ENCODE data around the gene TTLL8. TPM values are rescaled to one million over a fixed set of nuclear protein-coding genes. Genes with fewer than 3 reads are reported as not detected.
"Not testable (repeated sequence)": the region's sequence is repeated elsewhere in the genome, so short reads cannot be mapped to it uniquely, and the experiment has no call there.

The TTLL8 gene
- total RNA-seq, 3 donors from 2014 or later (not counting 1 experiment from before 2014, with no cell fraction given): not detected

DNA sequence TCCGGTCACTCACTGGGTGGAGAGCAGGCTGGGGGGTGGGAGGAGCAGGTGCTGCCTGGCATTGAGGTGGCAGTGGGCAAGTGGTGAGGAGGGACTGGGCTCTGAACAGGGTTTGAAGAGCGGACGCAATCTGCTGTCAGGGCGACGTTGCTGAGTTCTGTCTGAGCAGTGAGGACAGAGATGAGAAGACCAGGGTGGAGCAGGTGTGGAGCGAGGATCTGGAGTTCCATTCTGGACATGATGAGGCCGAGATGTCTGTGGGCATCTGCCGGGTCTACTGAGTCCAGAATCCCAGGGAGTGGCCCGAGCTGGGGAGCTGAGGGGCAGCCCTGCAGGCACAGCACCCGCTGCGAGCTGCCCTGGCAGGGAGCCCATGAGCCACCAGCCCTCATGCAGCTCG lies 29.5 kb upstream of the TTLL8 start:
- Histone ChIP-seq H3K4me1 (ENCODE audit: control insufficient read depth, insufficient read depth, low read length) (peaks cover 20% of the 10 kb centered on the region), H3K9me3 (ENCODE audit: control insufficient read depth, insufficient read depth, low read length) (peaks cover 6% of the 10 kb centered on the region), H3K36me3 (ENCODE audit: control insufficient read depth, insufficient read depth, low read length) (peaks cover 7% of the 10 kb centered on the region), H3K27me3 (ENCODE audit: control insufficient read depth, insufficient read depth, low read length) (no peaks in the 10 kb centered on the region), H3K4me3 (ENCODE audit: low read length) (no peak overlapping the region), H3K27ac (ENCODE audit: low read length) (no peak overlapping the region)
- peaks cover 0 to 3% of the 10 kb centered on the region in 2 donors for H3K9me3 Mint-ChIP-seq
- 95% methylated on average over 12 of the region's 12 CpGs for WGBS (ENCODE audit: insufficient coverage)
- TF ChIP-seq, protein P1, sequence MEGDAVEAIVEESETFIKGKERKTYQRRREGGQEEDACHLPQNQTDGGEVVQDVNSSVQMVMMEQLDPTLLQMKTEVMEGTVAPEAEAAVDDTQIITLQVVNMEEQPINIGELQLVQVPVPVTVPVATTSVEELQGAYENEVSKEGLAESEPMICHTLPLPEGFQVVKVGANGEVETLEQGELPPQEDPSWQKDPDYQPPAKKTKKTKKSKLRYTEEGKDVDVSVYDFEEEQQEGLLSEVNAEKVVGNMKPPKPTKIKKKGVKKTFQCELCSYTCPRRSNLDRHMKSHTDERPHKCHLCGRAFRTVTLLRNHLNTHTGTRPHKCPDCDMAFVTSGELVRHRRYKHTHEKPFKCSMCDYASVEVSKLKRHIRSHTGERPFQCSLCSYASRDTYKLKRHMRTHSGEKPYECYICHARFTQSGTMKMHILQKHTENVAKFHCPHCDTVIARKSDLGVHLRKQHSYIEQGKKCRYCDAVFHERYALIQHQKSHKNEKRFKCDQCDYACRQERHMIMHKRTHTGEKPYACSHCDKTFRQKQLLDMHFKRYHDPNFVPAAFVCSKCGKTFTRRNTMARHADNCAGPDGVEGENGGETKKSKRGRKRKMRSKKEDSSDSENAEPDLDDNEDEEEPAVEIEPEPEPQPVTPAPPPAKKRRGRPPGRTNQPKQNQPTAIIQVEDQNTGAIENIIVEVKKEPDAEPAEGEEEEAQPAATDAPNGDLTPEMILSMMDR (IDR thresholded peaks at IDR 0.05): no peak
- no peak for ATAC-seq
- peaks cover 9 to 27% of the 10 kb centered on the region in 2 donors for H3K4me1 Mint-ChIP-seq
- H3K4me3 Mint-ChIP-seq: no peak overlapping the region
- H3K36me3 Mint-ChIP-seq: no peaks in the 10 kb centered on the region
- no peaks in the 10 kb centered on the region for H3K27me3 Mint-ChIP-seq (ENCODE audit: low read depth in 2 of 2)
- intact Hi-C loops (cut with micrococcal nuclease): no loop called here
- no peak overlapping the region for H3K27ac Mint-ChIP-seq
- no peak for DNase-seq

DNA sequence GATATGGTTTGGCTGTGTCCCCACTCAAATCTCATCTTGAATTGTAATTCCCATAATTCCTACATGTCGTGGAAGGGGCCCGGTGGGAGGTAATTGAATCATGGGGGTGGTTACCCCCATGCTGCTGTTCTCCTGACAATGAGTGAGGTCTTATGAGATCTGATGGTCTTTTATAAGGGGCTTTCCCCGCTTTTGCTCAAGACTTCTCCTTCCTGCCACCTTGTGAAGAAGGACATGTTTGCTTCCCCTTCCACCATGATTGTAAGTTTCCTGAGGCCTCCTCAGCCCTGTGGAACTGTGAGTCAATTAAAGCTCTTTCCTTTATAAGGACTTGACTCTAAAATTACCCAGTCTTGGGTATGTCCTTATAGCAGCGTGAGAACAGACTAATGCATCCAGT lies 28.9 kb upstream of the TTLL8 start:
- peaks cover 20% of the 10 kb centered on the region for H3K4me1 ChIP-seq (ENCODE audit: control insufficient read depth, insufficient read depth, low read length)
- not testable (repeated sequence) for H3K9me3 ChIP-seq (ENCODE audit: control insufficient read depth, insufficient read depth, low read length); H3K4me3 Mint-ChIP-seq; H3K27ac Mint-ChIP-seq; H3K9me3 Mint-ChIP-seq; H3K36me3 ChIP-seq (ENCODE audit: control insufficient read depth, insufficient read depth, low read length); DNase-seq; H3K27ac ChIP-seq (ENCODE audit: low read length); H3K4me3 ChIP-seq (ENCODE audit: low read length); ATAC-seq; H3K27me3 Mint-ChIP-seq (ENCODE audit: low read depth in 2 of 2); H3K27me3 ChIP-seq (ENCODE audit: control insufficient read depth, insufficient read depth, low read length); H3K36me3 Mint-ChIP-seq
- WGBS (ENCODE audit: insufficient coverage): 93% methylated on average over 3 of the region's 4 CpGs
- intact Hi-C loops (cut with micrococcal nuclease): loop anchor here (1.0 kb wide), 1 partner anchor 15 kb away; no protein-coding TSS in a partner anchor
- peaks cover 9 to 28% of the 10 kb centered on the region in 2 donors for H3K4me1 Mint-ChIP-seq

DNA sequence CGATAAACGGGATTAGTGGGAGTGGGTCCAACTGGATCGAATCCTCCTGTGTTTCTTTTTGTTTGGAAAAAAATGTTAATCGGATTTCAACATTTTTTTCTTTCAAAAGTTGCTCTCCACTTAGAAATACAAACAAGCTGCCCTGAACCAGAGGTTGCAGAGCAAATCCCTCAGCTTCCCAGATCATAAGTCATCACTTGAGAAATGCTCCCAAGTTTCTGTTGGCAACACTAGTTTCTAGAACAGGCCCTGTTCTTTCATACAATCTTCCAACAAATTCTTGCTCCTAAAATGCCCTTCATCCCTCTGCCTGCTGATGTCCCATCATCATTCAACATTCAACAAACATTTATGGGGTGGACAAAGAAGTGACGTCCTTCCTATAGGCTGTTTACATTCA lies 28.4 kb upstream of the TTLL8 start:
- TF ChIP-seq, protein P1 (IDR thresholded peaks at IDR 0.05): no peak
- Histone ChIP-seq H3K9me3 (ENCODE audit: control insufficient read depth, insufficient read depth, low read length) (peaks cover 6% of the 10 kb centered on the region), H3K36me3 (ENCODE audit: control insufficient read depth, insufficient read depth, low read length) (peaks cover 7% of the 10 kb centered on the region), H3K4me1 (ENCODE audit: control insufficient read depth, insufficient read depth, low read length) (peaks cover 20% of the 10 kb centered on the region), H3K4me3 (ENCODE audit: low read length) (no peak overlapping the region), H3K27ac (ENCODE audit: low read length) (no peak overlapping the region), H3K27me3 (ENCODE audit: control insufficient read depth, insufficient read depth, low read length) (no peaks in the 10 kb centered on the region)
- no peaks in the 10 kb centered on the region for H3K36me3 Mint-ChIP-seq
- no peak overlapping the region for H3K27ac Mint-ChIP-seq
- ATAC-seq (no peak), DNase-seq (no peak)
- H3K4me1 Mint-ChIP-seq: peaks cover 9 to 29% of the 10 kb centered on the region in 2 donors
- no peak overlapping the region for H3K4me3 Mint-ChIP-seq
- WGBS (ENCODE audit: insufficient coverage): 75% methylated on average over 1 of the region's 5 CpGs
- intact Hi-C loops (cut with micrococcal nuclease): loop anchor here (1.0 kb wide), 1 partner anchor 16 kb away; no protein-coding TSS in a partner anchor
- no peaks in the 10 kb centered on the region for H3K27me3 Mint-ChIP-seq (ENCODE audit: low read depth in 2 of 2)
- peaks cover 0 to 3% of the 10 kb centered on the region in 2 donors for H3K9me3 Mint-ChIP-seq

DNA sequence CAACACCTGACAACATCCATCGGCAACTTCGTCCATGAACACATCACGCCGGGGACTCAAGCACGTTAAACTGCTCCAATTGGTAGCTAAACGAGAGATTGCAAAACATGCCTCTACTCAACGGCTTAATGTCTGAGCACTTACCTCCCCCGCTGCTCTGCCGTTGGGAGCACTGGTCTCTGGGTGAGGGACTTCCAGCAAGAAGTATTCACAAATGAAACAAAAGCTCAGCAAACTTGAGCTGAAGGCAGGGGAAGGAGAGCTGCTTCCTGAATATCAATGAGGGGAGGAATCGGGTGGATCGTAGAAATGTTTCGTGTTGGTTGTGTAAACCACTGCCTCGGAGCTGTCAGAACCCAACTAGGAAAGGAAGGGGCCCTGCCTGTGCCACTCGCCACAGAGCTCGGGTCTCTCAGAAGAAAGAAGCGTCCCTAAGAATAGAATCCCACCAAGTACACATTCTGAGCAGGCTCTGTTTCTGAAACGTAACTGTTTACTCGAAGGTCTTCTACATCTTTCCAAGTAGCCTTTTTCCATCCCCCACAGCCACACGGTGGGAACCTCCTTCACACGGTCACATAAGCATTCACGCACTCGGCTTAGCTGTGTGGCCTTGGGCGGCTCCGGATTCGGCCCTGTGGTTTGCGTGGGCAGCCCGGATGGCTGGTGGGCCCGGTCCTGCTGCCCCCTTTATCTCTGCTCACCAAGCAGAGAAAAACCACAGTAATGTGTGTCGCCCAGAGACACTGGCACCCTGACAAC lies 27.3 kb upstream of the TTLL8 start, which contains the start of gene MLC1:
Gene MLC1, minus strand, starts transcription at position 216 of the 762 bp plus-strand sequence. CDS start 524 bp downstream, outside the sequence.
- H3K4me3 ChIP-seq (ENCODE audit: low read length): no peak within 1 kb of the TSS
- H3K9me3 ChIP-seq (ENCODE audit: control insufficient read depth, insufficient read depth, low read length): peaks cover 6% of the 10 kb centered on the region
- TF ChIP-seq, protein P1 (IDR thresholded peaks at IDR 0.05): no peak
- peak; percentile 47 to 58 for DNase-seq
- intact Hi-C loops (cut with micrococcal nuclease): no loop called here
- ATAC-seq: no peak
- no peak within 1 kb of the TSS for H3K27ac ChIP-seq (ENCODE audit: low read length)
- no peak within 1 kb of the TSS for H3K27ac Mint-ChIP-seq
- under 1% methylated on average over 29 of the region's 29 CpGs for WGBS (ENCODE audit: insufficient coverage)
- H3K27me3 ChIP-seq (ENCODE audit: control insufficient read depth, insufficient read depth, low read length): no peaks in the 10 kb centered on the region
- H3K4me1 ChIP-seq (ENCODE audit: control insufficient read depth, insufficient read depth, low read length): peaks cover 20% of the 10 kb centered on the region
- no peaks in the 10 kb centered on the region for H3K36me3 Mint-ChIP-seq
- H3K36me3 ChIP-seq (ENCODE audit: control insufficient read depth, insufficient read depth, low read length): peaks cover 7% of the 10 kb centered on the region
- peaks cover 18 to 36% of the 10 kb centered on the region in 2 donors for H3K4me1 Mint-ChIP-seq
- H3K9me3 Mint-ChIP-seq: peaks cover 0 to 3% of the 10 kb centered on the region in 2 donors
- no peak within 1 kb of the TSS for H3K4me3 Mint-ChIP-seq
- no peaks in the 10 kb centered on the region for H3K27me3 Mint-ChIP-seq (ENCODE audit: low read depth in 2 of 2)
